Right renal pelvis (tissue), 4 donors: Measurements from ENCODE around the gene EXOC4. TPM values are rescaled to one million over a fixed set of nuclear protein-coding genes. Genes with fewer than 3 reads are reported as not detected.

Experiments used
- DNase-seq, 4 donors: peaks; one replicate each; pipeline ENCODE4 v3.0.0-alpha.2; 2013; ENCODE audit warnings: low read depth in 4 of 4, low spot score in 3 of 4, missing footprints in 1 of 4
- polyA plus RNA-seq, 4 donors: library from polyadenylated mRNA; unstranded; fragments of 120-200 nt; gene quantifications; one replicate each; pipeline ENCODE4 v1.2.1, GENCODE V29; 2013; ENCODE audit not compliant: insufficient read length in 4 of 4

The EXOC4 gene
- polyA plus RNA-seq, 4 donors = 66.9 to 71.9 (median 69.9) TPM

GRCh38 chr7:133520248-133520647 is 267.4 kb downstream of the EXOC4 start:
- no peak for DNase-seq

- no peak for DNase-seq
Observed at GRCh38 chr7:133522501-133522900, 269.6 kb downstream of the EXOC4 start.

- DNase-seq = no peak
Observed at GRCh38 chr7:133528796-133529195, 275.9 kb downstream of the EXOC4 start.

GRCh38 chr7:133529861-133530260 is 277.0 kb downstream of the EXOC4 start:
- no peak for DNase-seq

GRCh38 chr7:133530682-133531081 is 277.8 kb downstream of the EXOC4 start:
- no peak for DNase-seq

DNA sequence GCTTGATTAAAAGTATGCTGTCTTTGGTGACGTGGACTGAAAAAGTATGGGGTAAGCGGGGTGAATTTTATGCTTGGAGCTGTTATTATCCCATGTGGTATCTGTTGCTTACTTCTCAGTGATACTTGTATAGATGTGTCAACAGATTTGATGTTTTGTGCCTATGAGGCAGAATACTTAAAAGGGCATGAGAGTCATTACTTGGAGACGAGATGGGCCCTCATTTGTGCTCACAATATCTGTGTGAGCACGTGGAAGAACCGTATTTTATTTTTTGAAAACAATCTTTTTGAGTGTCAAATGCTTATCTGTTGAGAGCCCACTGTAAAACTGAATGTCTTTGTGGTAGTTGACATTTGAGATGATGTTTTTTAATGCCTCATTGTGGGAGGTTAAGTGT is 281.9 kb downstream of the EXOC4 start:
- no peak for DNase-seq

DNA sequence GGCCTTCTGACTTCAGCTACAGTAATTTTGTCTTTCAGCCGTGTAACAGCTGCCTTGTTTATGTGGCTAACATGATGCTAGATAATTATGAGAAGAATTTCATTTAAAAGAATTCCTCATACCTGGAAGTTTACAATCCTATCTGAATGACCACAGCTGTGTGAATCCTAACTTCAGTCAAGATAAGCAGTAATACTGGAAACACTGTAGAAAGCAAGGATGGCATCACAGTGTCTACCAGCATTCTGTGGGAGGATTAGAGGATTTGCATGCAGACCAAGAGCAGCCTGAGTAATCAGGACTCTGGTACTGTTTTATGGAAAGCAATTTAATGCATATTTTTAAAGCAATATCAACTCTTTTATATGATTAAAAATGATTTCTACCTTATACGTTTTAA is 282.4 kb downstream of the EXOC4 start:
- DNase-seq = no peak

GRCh38 chr7:133536450-133536849 is 283.6 kb downstream of the EXOC4 start:
- no peak for DNase-seq

DNA sequence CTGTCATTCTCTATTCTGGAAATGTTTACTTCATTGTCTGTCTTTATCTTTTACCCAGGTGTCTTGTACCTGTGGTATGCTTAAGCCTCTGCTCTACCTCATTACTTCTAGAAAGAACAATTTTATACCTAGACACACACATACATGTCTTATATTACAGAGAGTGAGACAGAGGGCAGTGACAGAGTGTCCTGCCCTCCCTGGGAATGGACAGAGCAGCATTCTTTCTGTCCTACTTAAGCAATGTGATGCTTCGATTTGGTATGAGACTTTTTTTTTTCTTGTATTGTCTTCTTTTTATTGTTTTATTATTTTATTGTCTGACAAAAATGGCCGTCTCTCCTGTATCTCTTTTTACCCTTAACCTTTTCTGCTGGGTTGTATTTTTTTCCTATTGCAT is 286.1 kb downstream of the EXOC4 start:
- no peak for DNase-seq

- DNase-seq = no peak
Observed at GRCh38 chr7:133540096-133540860, 287.4 kb downstream of the EXOC4 start.

GRCh38 chr7:133542209-133542780 is 289.4 kb downstream of the EXOC4 start:
- no peak for DNase-seq

DNA sequence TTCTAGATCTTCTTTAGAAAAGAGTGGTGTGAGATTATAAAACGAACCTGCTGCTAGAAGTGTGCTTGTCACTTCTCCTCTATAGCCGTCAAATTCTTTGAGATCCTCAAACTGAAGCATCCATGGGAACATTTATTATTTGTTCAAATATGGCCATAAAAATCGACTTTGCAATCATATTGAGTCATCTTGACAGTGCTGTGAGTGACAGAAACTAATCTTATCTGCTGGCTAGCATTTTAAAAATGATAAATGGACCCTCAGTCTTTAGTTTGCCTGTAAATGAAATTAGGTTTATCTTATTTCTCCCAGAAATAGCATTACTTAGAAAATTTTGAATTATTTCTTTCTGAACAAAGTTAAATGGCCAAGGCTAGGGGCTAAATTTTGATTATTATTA is 290.8 kb downstream of the EXOC4 start:
- DNase-seq = no peak

- DNase-seq = no peak
Observed at GRCh38 chr7:133545618-133546017, 292.7 kb downstream of the EXOC4 start.

GRCh38 chr7:133547981-133548380 is 295.1 kb downstream of the EXOC4 start:
- no peak for DNase-seq

GRCh38 chr7:133549633-133550032 is 296.8 kb downstream of the EXOC4 start:
- DNase-seq = no peak

DNA sequence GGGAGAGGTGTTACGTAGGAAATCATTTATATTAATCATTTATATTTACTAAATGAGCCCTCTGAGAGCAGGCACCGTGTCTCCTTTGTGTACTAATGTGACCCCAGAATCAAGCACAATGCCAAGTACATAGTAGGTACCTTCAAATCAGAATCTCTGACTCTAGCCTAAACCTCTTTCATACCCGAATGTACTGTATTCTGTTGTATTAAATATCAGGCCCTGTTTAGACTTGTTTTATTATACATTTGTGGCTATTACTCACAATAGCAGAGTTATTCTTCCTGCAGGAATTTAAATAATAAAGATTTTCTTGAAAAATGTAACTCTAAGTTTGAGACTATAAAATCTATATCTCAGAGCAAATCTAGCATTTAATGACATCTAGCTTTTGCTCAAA is 297.3 kb downstream of the EXOC4 start:
- DNase-seq = no peak

GRCh38 chr7:133550811-133551210 is 297.9 kb downstream of the EXOC4 start:
- DNase-seq = no peak

DNA sequence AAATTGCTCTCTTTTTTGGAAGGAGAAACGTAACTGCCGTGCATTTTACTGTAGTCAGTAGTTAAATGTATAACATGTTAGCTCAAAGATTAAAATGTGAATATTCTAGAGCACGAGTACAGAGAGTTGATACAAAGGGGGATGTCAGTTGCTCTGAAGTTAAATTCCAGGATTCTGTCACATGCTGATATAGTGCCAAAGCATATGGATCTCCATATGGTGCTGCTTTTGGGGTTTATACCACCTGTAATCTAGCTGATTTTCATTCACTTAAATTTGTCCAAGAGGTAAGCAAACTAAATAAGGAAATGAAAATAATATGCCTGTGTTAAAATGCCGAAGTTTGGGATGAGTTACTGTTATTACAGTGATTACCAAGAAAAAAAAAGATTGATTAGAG is 298.6 kb downstream of the EXOC4 start:
- no peak for DNase-seq

DNA sequence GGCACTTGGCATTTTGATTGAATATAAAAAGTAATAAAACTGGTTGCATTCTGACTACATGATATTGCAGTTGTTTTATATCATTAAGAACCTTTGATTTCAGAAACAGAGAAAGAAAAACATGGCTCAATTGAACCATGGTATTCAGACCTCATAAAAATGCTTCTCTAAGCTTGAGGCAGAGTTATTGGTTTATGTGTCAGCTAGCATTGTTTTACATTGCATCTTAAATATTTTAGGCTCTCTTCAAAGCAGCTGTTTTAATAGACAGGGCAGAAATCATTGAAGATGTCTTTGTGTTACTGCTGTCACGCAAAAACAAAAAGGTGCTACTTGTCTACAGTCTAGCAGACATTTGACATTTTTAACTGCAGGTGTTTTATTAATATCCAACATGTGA is 299.2 kb downstream of the EXOC4 start:
- DNase-seq = no peak

GRCh38 chr7:133554330-133554729 is 301.5 kb downstream of the EXOC4 start:
- DNase-seq = no peak

DNA sequence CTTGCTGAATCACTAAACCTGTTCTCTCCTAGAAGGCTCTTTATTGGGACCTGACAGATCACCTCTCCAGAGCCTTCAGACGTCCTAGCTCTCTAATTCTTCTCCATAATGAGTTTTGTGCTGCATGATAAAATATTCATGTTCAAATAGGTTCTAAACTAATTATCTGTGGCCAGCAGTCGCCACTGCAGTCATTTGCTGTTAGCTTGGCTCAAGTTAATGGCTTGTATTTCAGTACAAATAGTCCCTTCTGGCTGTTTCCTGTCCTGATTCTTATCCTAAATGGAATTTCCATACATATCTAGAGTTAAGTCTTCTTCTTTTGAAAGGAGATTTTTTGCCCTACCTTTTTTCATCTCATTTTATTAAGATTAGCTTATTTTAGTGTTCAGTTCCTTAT is 303.2 kb downstream of the EXOC4 start:
- DNase-seq = no peak

GRCh38 chr7:133556553-133556952 is 303.7 kb downstream of the EXOC4 start:
- DNase-seq = no peak

GRCh38 chr7:133560900-133561299 is 308.0 kb downstream of the EXOC4 start:
- DNase-seq = no peak
